HG02678 (cell line): ENCODE results near the gene ABLIM2.

Experiments used
- ATAC-seq: cut with Tn5 transposase; IDR thresholded peaks from one replicate; pipeline ENCODE4 v1.9.1; 2021; ENCODE audit warnings: mild to moderate bottlenecking, moderate library complexity; ENCODE audit not compliant: unreplicated experiment

Gene ABLIM2

DNA sequence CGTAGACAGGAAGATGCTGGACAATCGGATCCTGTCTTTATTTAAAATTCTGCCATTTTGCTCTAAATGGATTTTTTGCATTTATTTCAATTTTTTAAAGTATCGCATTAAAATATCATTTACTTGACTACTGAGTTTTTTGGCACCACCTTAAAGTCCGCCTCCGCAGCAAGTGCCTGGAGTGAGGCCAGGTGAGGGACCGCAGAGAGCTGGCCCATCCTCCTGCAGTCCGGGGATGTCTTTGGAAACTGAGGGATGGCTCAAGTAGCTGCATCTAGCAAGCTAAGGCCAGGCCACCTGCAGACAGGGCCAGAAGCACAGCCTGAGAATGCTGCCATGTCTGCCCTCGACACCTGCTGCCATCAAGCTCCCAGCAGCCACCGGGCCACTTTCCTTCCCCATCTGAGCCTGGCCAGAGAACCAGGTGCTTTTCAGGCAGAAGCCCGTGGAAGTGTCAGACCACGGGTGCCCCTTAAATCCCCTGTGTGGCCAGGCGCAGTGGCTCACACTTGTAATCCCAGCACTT, 69.6 kb downstream of the ABLIM2 start:
- ATAC-seq: no peak

DNA sequence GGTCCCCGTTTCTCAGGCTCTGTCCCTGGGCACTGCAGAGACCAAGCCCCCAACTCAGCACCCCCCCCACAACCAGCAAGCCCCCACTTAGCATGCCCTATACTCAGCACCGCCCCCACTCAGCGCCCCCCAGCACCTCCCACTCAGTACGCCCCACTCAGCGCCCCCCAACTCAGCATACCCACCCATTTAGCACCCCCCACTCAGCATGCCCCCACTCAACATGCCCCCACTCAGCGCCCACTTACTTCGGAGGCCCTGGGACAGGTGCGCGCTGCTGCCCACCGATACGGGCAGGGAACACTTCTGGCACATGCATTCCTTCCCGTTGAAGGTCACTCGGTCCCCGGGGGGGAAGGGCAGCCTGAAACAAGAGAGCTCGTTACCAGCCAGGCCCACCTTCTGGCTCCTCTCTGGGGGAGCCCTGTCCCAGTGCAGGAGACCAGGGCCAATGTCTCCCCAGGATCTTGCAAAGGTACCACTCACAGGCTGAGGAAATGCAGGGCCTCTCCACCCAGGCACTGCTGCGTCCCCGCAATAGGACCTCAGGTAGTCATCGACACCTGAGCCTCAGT, 70.6 kb downstream of the ABLIM2 start:
- ATAC-seq: no peak

DNA sequence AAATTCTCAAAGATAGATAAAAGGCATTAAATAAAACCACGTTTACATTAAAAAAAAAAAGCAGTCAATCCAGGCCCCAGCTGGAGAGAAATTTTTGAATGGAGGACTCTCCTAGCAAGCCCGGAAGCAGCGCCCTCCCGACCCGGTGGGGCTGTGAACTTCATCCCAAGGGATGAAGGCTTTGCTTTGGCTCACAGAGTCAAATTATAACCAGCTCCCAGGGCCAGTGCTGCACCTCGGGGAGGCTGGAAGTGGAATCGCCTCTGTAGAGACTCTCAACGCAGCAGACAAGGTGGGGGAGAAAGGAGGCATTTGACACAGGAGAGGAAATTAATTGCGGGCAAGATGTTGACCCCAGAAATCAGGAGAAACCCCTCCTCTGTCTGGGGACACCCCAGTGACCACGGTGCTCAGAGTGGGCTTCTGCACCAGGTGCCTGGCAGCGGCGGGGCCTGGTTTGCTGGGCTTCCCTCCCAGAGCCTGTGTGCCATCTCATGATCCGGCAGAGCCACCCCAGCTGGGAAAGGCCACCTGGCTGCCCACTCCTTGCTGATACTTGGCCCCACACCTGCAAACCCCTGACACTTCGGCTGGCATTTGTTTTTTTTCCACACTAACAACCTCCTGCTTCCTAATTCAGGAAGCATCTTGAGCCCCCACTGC, 71.7 kb downstream of the ABLIM2 start:
- no peak for ATAC-seq

DNA sequence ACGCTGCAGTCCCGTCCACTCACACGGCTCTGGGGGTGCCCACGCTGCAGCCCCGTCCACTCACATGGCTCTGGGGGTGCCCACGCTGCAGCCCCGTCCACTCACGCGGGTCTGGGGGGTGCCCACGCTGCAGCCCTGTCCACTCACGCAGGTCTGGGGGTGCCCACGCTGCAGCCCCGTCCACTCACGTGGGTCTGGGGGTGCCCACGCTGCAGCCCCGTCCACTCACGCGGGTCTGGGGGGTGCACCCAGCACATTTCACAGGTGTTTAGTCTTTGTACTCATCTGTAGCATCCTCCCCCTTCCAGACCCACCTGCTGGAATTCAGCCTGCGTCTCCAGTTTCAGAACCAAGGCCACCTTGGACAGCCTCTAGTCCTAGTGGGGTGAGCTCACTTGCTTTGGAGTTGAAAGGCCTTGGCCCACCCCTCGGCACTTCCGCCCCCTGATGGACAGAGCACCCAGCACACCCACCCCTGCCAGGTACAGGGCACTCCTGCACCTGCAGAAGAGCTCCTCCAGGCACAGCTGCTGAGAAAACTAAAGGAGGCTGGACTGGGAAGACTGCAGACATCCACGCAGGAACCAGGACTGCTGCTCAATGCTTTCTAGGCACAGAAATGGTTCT, 73.0 kb downstream of the ABLIM2 start:
- ATAC-seq: no peak

GRCh38 chr4:8084712-8085490, 73.7 kb downstream of the ABLIM2 start:
- no peak for ATAC-seq

GRCh38 chr4:8084031-8084660, 74.5 kb downstream of the ABLIM2 start:
- ATAC-seq: no peak

DNA sequence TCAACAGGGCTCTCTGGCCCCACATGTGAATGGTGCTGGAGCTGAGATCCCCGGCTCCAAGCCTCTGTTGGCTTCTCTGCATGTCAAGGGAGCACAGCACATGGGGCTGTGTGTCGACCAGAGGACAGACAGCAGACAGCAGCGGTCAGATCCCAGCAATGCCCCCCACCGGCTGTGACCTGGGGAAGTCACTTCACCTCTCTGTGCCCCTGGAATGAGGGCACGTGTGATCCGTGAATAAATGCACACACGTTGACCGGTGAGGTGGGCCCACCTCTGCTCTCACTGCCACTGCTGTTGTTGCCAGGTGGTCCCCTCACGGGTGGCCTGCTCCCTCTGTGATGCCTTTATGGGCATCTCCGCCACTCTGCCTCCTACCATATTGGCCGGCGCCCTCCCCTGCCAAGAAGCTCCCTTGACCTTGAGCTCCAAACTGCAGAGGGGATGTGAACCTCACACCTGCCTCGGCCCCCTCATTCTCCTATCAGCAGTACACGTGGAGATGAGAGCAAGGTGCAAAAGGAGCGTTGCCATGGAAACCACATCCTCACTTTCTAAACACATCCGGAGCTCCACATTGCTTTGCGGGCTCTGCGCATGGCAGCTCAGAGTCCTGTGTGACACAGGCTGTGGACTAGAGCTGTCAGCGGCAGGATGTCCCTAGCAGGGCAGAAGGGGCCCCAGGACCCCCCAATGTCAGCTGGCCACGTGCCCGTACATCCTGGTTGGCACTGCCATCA, 75.4 kb downstream of the ABLIM2 start:
- ATAC-seq: no peak

GRCh38 chr4:8082517-8083055, 76.0 kb downstream of the ABLIM2 start:
- ATAC-seq: no peak

GRCh38 chr4:8081621-8082516, 76.7 kb downstream of the ABLIM2 start:
- no peak for ATAC-seq

DNA sequence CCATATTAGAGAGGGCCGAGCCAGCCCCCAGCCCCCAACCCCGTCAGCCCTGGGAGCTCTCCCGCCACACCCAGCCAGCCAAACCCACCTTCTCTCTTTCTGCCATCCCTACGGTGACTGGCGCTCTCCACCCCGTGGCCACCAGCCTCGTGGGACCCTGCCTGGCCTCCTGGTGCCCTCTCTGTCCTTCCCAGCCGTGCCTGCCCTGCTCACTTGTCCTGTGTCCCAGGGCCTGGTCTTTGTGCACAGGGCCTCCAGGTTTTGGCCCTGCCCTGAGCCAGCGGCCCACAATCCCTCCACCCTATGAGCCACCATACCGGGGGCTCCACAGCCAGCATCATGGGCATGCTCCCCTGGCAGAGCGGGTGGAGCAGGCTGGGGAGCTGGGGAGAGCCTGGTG, 77.4 kb downstream of the ABLIM2 start:
- ATAC-seq: no peak

- ATAC-seq: no peak
Measured at GRCh38 chr4:8080754-8081065, 77.9 kb downstream of the ABLIM2 start.

- no peak for ATAC-seq
Measured at GRCh38 chr4:8079916-8080753, 78.5 kb downstream of the ABLIM2 start.

DNA sequence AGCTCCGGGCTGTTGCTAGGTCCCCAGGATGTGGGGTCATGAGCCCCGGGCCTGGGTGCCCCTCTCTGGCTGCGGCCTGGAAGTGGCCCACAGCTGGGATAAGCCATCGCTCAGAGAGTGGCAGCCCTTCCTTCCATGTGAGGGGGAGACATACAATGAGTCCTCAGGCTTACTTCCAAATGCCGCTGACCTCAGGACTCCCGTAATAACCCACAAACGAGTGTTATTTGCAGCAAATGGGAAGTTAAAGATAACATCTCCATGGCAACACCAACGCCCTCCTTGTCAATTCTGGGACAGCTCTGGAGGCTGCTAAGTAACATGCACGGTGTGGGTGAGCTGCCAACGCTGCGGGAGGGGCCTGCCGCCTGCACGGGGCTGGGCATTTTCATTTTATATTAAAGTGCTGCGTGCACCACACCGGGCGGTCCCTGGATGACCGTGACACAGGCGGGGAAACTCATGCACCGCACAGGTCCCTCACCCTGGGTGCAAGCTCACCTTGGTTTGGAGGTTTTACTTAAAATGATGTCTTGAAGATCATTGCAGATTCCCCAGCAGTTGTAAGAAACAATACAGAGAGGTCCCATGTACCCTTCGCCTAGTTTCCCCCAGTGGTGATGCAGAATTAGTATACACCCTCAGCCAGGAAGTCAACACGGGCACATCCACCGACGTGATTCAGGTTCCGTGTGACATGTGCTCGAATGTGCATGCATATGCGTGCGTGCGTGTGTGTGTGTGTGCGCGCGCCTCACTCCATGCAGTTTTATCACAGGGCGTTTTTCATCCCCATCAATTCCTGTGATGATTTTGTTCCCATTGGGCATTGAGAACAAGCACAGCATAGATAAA, 79.4 kb downstream of the ABLIM2 start:
- no peak for ATAC-seq

GRCh38 chr4:8078610-8079015, 80.0 kb downstream of the ABLIM2 start:
- ATAC-seq: no peak

DNA sequence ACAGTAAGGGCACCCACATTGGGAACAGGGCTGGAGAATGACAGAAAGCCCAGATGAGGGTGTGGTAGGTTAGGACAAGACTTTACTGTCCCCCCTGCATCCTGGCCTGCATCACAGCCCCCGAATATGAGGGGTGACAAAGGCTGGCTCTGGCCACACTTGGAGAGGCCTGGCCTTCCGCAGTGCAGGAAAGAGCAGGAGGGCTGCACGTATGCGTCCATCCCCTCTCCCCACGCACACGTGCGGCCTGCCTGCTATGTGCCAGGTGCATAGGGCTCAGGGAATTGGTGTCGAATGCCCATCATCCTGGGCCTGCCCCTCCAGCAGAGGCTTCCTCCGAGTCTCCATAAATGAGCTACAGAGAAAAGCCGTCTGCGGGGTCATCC, 80.5 kb downstream of the ABLIM2 start:
- ATAC-seq: no peak

DNA sequence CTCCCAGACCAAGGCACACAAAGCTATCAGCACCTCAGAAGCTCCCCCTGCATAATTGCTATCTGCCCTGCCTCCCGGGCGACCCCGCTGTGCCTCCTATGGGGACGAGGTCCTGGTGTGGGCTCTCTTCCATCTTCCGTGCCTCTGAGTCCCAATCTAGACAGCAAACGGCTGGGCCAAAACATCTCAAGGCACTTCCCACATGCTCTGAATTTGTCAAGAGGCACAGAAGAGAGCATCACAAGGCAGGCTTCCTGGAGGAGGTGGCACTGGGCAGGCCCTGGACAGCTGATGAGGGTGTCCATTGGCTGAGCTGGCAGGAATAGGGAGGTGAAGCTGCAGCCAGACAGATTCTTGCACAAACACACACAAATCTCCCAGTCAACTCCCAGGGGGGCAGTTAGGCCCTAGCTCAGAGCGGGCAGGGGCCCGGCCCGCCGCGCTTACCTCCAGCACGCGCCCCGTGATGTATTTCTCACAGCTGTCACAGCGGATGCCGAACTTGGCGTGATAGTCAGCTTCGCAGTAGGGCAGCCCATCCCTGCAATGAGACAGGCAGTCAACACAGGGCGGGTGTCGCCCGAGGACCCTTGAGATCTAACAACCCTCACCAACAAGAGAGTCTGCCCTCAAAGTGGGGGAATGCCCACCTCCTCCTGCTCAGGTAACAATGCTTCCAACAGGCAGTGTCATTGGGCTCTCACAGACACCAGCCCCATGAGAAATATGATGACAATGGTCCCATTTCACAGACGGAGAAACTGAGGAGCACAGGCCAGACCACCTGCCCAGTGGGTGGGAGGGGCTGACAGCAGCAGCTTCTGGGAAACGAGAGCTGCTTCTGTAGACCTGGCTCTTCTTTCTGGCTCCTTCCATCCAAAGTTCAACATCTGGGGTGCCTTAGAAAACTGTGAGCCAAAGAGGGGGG, 81.2 kb downstream of the ABLIM2 start:
- ATAC-seq: no peak
